Mesothelial cell of epicardium (in vitro differentiated cells): ENCODE data around the gene ISM2. TPM values are rescaled to one million over a fixed set of nuclear protein-coding genes. Genes with fewer than 3 reads are reported as not detected.

Source experiments
- DNase-seq, 2 experiments: peaks; one replicate each; pipeline ENCODE4 v3.0.0; 2021; ENCODE audit warnings: low spot score in 2 of 2; ENCODE audit not compliant: unreplicated experiment in 2 of 2
- H3K27ac Mint-ChIP-seq: 2 replicates; pipeline ENCODE4 v1.8.0; 2021; ENCODE audit warnings: mixed read lengths
- H3K27me3 Mint-ChIP-seq: 2 replicates; pipeline ENCODE4 v1.8.0; 2021; ENCODE audit warnings: low read depth, mixed read lengths
- H3K36me3 Mint-ChIP-seq: 2 replicates; pipeline ENCODE4 v1.8.0; 2021; ENCODE audit warnings: mixed read lengths
- H3K4me1 Mint-ChIP-seq: 2 replicates; pipeline ENCODE4 v1.8.0; 2021; ENCODE audit warnings: mixed read lengths
- H3K4me3 Mint-ChIP-seq: 2 replicates; pipeline ENCODE4 v1.8.0; 2021; ENCODE audit warnings: mild to moderate bottlenecking, moderate library complexity, mixed read lengths
- H3K9me3 Mint-ChIP-seq: 2 replicates; pipeline ENCODE4 v1.8.0; 2021; ENCODE audit warnings: mixed read lengths
- total RNA-seq: library from RNA; stranded (reverse); gene quantifications from 3 replicates; pipeline ENCODE4 v1.2.1, GENCODE V29; 2021
- TF ChIP-seq, protein P1 (sequence below): fragments of 200-600 bp; sonication (generic); IDR thresholded peaks from one replicate; pipeline ENCODE4 v1.5.0; 2021; ENCODE audit warnings: antibody characterized with exemption; ENCODE audit not compliant: unreplicated experiment

The ISM2 gene
- total RNA-seq, 1 donor from 2014 or later: 0.18 TPM

DNA sequence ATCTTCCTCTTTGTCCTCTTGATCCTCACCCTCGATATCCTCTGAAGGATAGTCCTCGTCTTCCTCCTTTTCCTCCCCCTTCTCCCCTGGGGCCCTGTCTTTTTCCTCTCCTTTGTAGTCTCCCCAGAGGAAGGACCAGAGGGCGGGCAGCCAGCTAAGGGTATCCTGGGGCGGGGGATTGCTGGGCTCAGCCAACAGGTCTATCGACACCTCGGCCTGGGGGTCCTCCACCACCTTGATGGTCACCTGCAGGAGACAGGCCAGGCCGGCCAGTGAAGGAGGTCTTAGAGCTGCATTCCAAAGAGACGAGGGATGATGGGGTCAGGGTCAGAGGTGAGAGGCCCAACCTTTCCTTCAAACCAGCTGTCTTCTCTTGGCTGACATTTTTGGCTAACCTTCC, 16.2 kb downstream of the ISM2 start:
- Mint-ChIP-seq H3K9me3 (no peaks in the 10 kb centered on the region), H3K4me1 (no peaks in the 10 kb centered on the region), H3K4me3 (no peak overlapping the region), H3K36me3 (no peaks in the 10 kb centered on the region), H3K27ac (no peak overlapping the region), H3K27me3 (no peaks in the 10 kb centered on the region)
- TF ChIP-seq, protein P1, sequence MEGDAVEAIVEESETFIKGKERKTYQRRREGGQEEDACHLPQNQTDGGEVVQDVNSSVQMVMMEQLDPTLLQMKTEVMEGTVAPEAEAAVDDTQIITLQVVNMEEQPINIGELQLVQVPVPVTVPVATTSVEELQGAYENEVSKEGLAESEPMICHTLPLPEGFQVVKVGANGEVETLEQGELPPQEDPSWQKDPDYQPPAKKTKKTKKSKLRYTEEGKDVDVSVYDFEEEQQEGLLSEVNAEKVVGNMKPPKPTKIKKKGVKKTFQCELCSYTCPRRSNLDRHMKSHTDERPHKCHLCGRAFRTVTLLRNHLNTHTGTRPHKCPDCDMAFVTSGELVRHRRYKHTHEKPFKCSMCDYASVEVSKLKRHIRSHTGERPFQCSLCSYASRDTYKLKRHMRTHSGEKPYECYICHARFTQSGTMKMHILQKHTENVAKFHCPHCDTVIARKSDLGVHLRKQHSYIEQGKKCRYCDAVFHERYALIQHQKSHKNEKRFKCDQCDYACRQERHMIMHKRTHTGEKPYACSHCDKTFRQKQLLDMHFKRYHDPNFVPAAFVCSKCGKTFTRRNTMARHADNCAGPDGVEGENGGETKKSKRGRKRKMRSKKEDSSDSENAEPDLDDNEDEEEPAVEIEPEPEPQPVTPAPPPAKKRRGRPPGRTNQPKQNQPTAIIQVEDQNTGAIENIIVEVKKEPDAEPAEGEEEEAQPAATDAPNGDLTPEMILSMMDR: no peak
- no peak for DNase-seq

- no peaks in the 10 kb centered on the region for H3K9me3 Mint-ChIP-seq
- no peak for DNase-seq
- H3K27ac Mint-ChIP-seq: no peak overlapping the region
- no peaks in the 10 kb centered on the region for H3K27me3 Mint-ChIP-seq
- TF ChIP-seq, protein P1: no peak
- no peaks in the 10 kb centered on the region for H3K4me1 Mint-ChIP-seq
- no peaks in the 10 kb centered on the region for H3K36me3 Mint-ChIP-seq
- no peak overlapping the region for H3K4me3 Mint-ChIP-seq
Measured at GRCh38 chr14:77478796-77479195, 19.8 kb downstream of the ISM2 start.

GRCh38 chr14:77478029-77478428, 20.6 kb downstream of the ISM2 start:
- H3K4me3 Mint-ChIP-seq: no peak overlapping the region
- TF ChIP-seq, protein P1: no peak
- no peaks in the 10 kb centered on the region for H3K36me3 Mint-ChIP-seq
- H3K9me3 Mint-ChIP-seq: no peaks in the 10 kb centered on the region
- H3K27me3 Mint-ChIP-seq: no peaks in the 10 kb centered on the region
- no peak for DNase-seq
- H3K27ac Mint-ChIP-seq: no peak overlapping the region
- H3K4me1 Mint-ChIP-seq: no peaks in the 10 kb centered on the region

DNA sequence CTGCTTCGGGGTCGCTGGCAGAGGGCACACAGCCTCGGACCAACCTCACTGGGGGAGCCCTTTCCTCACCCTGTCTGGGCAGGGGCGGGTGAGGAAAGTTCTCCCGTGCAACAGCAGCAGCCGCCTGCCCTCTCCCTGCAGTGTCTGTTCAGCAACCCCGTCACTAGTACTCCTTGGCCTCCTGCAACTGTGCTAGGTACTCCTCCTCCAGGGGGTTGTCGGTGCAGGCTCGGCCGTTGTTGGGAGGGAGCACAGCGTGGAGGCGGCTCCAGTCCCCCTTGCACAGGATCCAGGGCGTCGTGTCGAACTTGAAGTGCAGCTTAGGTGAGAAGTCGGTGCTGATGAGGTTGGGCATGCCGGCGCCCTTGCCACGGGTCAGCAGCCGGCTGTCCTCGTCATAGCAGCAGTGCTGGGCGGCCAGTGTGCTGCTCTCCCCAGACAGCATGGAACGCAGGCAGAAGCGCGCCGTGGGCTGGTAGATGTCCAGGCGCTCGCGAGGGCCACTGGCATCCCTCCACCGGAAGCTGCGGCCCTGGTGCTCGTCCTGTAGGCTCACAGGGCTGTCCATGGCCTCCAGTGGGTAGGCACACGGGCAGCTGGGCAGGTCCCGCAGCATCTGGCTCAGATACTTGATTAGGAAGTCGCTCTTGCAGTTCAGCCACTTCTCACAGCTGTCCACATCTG, 23.0 kb downstream of the ISM2 start:
- no peaks in the 10 kb centered on the region for H3K36me3 Mint-ChIP-seq
- TF ChIP-seq, protein P1: no peak
- H3K27ac Mint-ChIP-seq: no peak overlapping the region
- H3K4me1 Mint-ChIP-seq: no peaks in the 10 kb centered on the region
- DNase-seq: no peak
- H3K27me3 Mint-ChIP-seq: no peaks in the 10 kb centered on the region
- no peaks in the 10 kb centered on the region for H3K9me3 Mint-ChIP-seq
- H3K4me3 Mint-ChIP-seq: no peak overlapping the region

DNA sequence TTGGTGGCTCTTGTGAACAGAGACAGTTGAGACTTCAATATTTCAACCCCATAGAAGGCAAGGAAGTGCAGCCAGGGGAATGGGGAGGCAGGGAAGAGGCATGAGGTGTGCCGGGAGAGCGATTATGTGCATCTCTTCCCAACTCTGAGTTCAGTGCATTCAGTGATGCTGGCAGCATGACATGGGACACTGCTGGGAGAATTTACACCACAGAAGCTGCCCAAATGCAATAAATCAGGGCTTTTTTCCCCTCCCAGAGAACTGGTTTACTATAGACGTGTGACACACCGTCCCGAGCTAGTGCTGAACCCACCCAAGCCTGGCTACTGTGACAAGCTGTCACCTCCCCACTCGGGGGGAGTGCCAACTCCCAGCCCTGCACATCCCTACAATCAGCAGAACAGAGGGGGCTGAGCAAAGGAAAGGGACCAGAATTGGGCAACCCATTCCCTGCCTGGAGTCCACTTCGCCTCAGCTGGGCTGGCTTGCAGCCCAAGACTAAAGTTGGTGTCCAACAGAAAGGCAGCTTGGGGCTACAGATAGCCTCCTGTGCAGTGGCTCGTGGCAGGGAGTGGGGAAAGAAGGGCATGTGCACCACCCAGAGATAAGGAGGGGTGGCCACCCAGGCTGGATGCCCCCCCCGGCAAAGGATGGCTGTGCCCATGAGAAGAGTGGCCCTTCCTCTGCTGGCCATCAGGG, 24.0 kb downstream of the ISM2 start:
- Mint-ChIP-seq H3K36me3 (no peaks in the 10 kb centered on the region), H3K9me3 (no peaks in the 10 kb centered on the region), H3K27me3 (no peaks in the 10 kb centered on the region), H3K4me1 (no peaks in the 10 kb centered on the region), H3K4me3 (no peak overlapping the region), H3K27ac (no peak overlapping the region)
- TF ChIP-seq, protein P1: no peak
- DNase-seq: no peak
